Activated CD4-positive, alpha-beta T cell treated with anti-CD3 and anti-CD28 coated beads for 36 hours (primary cell): ENCODE measurements around the gene PRDM7. TPM values are rescaled to one million over a fixed set of nuclear protein-coding genes. Genes with fewer than 3 reads are reported as not detected.
"Not testable (repeated sequence)": the region's sequence is repeated elsewhere in the genome, so short reads cannot be mapped to it uniquely, and the experiment has no call there.

Source experiments
- ATAC-seq: fragments of 200-7000 bp; cut with Tn5 transposase; one replicate; pipeline ENCODE4 v1.10.0; 2021; ENCODE audit warnings: mild to moderate bottlenecking, moderate library complexity
- CTCF ChIA-PET: fragments of 350-600 bp; sonication (Branson Sonifier 250); formaldehyde crosslinking; loops from one replicate; lab custom pipeline; 2021; ENCODE audit warnings: antibody characterized with exemption; lab: Charles Lee
- POLR2A ChIA-PET: fragments of 350-600 bp; sonication (Branson Sonifier 250); formaldehyde crosslinking; loops from one replicate; lab custom pipeline; 2021; ENCODE audit warnings: antibody characterized with exemption, inconsistent platforms; lab: Charles Lee
- DNase-seq: peaks from one replicate; pipeline ENCODE4 v3.0.0-alpha.2; 2020
- H3K27ac Mint-ChIP-seq: one replicate; pipeline ENCODE4 v1.8.0; 2021; ENCODE audit warnings: mixed read lengths
- H3K27me3 Mint-ChIP-seq: one replicate; pipeline ENCODE4 v1.8.0; 2021; ENCODE audit warnings: mixed read lengths
- H3K36me3 Mint-ChIP-seq: one replicate; pipeline ENCODE4 v1.8.0; 2021; ENCODE audit warnings: low read depth, mixed read lengths
- H3K4me1 Mint-ChIP-seq: one replicate; pipeline ENCODE4 v1.8.0; 2021; ENCODE audit warnings: mixed read lengths
- H3K4me3 Mint-ChIP-seq: one replicate; pipeline ENCODE4 v1.8.0; 2021; ENCODE audit warnings: mild to moderate bottlenecking, moderate library complexity, mixed read lengths
- H3K9me3 Mint-ChIP-seq: one replicate; pipeline ENCODE4 v1.8.0; 2021; ENCODE audit warnings: low read depth, mixed read lengths
- intact Hi-C, 2 experiments: fragments of 100-400 bp; cut with DNase I in 1 of 2; cut with micrococcal nuclease in 1 of 2; formaldehyde crosslinking; loops; one replicate each; pipeline versions ENCODE4 v1.14.2 to v1.15.1; 2022 to 2024; cut with DNase I, micrococcal nuclease
- total RNA-seq, 2 experiments: library from RNA; stranded (reverse); gene quantifications; one replicate each; pipeline ENCODE4 v1.2.3, GENCODE V29; 2021

The PRDM7 gene
- total RNA-seq, 2 experiments from 2014 or later, result not detected

- Mint-ChIP-seq H3K36me3 (no peaks in the 10 kb centered on the region), H3K27ac (no peak overlapping the region), H3K27me3 (peaks cover 5% of the 10 kb centered on the region), H3K4me3 (no peak overlapping the region), H3K4me1 (peaks cover 2% of the 10 kb centered on the region), H3K9me3 (no peaks in the 10 kb centered on the region)
- intact Hi-C loops, result no loop called here
- DNase-seq, result no peak
- ChIA-PET CTCF (interaction anchor here (0.6 to 1.0 kb wide), 2 partner anchors 11 to 13 kb away, joined by 3 read pairs; no protein-coding TSS in a partner anchor), POLR2A (no interaction called here)
- no peak for ATAC-seq
These were observed 6.7 kb downstream of the PRDM7 start for GRCh38 chr16:90070440-90070839.

DNA sequence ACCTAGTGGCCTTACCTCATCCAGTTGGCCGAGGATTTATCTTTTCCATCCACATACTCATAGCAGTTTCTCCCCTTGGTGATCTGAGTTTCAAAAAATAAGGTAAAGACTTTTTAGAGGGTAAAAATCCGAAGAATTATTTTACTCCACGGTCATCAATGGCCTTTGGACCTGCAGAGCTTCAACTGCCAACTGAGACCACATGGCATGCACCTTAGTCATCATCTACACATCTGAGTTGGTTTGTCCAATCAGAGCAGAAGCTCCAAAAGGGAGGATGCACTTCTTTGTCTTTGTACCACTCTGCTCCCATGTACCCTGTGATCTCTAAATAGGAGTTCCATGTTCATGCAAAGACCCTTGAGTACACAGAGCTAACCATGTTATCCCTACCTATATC is 15.7 kb downstream of the PRDM7 start:
- Mint-ChIP-seq H3K4me1 (peaks cover 13% of the 10 kb centered on the region), H3K27me3 (peaks cover 4% of the 10 kb centered on the region), H3K27ac (no peak overlapping the region), H3K9me3 (no peaks in the 10 kb centered on the region), H3K36me3 (no peaks in the 10 kb centered on the region), H3K4me3 (no peak overlapping the region)
- ATAC-seq, result no peak
- DNase-seq, result no peak
- intact Hi-C loops, result no loop called here
- POLR2A ChIA-PET, result no interaction called here
- CTCF ChIA-PET, result no interaction called here

GRCh38 chr16:90057738-90058173 is 19.4 kb downstream of the PRDM7 start:
- H3K4me3 Mint-ChIP-seq, result no peak overlapping the region
- peaks cover 13% of the 10 kb centered on the region for H3K4me1 Mint-ChIP-seq
- H3K27ac Mint-ChIP-seq, result no peak overlapping the region
- ATAC-seq (peak; percentile 92), DNase-seq (peak; percentile 46)
- intact Hi-C loops, result no loop called here
- peaks cover 9% of the 10 kb centered on the region for H3K36me3 Mint-ChIP-seq
- H3K27me3 Mint-ChIP-seq, result peaks cover 7% of the 10 kb centered on the region
- CTCF ChIA-PET, result interaction anchor here (0.7 kb wide), 1 partner anchor 13 kb away, joined by 3 read pairs; no protein-coding TSS in a partner anchor
- POLR2A ChIA-PET, result no interaction called here
- H3K9me3 Mint-ChIP-seq, result peaks cover 18% of the 10 kb centered on the region

GRCh38 chr16:90056521-90056920 is 20.6 kb downstream of the PRDM7 start:
- Mint-ChIP-seq H3K4me1 (peaks cover 13% of the 10 kb centered on the region), H3K9me3 (peaks cover 18% of the 10 kb centered on the region)
- H3K36me3 Mint-ChIP-seq, H3K27ac Mint-ChIP-seq, H3K4me3 Mint-ChIP-seq, H3K27me3 Mint-ChIP-seq, DNase-seq, ATAC-seq, intact Hi-C loops, CTCF ChIA-PET, POLR2A ChIA-PET: not testable (repeated sequence)

- DNase-seq, result no peak
- Mint-ChIP-seq H3K36me3 (peaks cover 9% of the 10 kb centered on the region), H3K4me3 (no peak overlapping the region)
These were observed 21.8 kb downstream of the PRDM7 start for GRCh38 chr16:90055371-90055770.

DNA sequence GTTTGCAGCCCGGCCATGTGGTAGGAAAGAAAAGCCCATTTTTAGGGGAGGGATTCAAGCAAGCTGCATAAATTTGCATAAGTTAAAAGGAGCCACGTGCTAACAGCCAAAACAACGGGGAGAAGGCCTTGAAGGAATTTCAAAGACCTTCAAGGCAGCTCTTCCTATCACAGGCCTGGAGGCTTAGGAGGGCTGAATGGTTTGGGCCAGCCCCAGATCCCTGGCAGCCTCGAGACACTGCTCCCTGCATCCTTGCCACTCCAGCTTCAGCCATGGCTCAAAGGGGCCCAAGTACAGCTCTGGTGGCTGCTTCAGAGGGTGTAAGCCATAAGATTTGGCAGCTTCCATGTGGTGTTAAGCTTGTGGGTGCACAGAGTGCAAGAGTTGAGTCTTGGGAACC is 22.6 kb downstream of the PRDM7 start:
- Mint-ChIP-seq H3K4me1 (peaks cover 13% of the 10 kb centered on the region), H3K9me3 (peaks cover 18% of the 10 kb centered on the region), H3K27me3 (peaks cover 7% of the 10 kb centered on the region), H3K4me3 (no peak overlapping the region), H3K36me3 (peaks cover 9% of the 10 kb centered on the region), H3K27ac (no peak overlapping the region)
- DNase-seq (no peak), ATAC-seq (no peak)
- intact Hi-C loops, result no loop called here
- CTCF ChIA-PET, result no interaction called here
- POLR2A ChIA-PET, result no interaction called here

More at GRCh38 chr16:90055371-90055770, 21.8 kb downstream of the PRDM7 start:
- intact Hi-C loops, result no loop called here
- H3K4me1 Mint-ChIP-seq, result peaks cover 13% of the 10 kb centered on the region
- no peak for ATAC-seq
- peaks cover 18% of the 10 kb centered on the region for H3K9me3 Mint-ChIP-seq
- no peak overlapping the region for H3K27ac Mint-ChIP-seq
- peaks cover 7% of the 10 kb centered on the region for H3K27me3 Mint-ChIP-seq
- CTCF ChIA-PET, result no interaction called here
- POLR2A ChIA-PET, result no interaction called here

DNA sequence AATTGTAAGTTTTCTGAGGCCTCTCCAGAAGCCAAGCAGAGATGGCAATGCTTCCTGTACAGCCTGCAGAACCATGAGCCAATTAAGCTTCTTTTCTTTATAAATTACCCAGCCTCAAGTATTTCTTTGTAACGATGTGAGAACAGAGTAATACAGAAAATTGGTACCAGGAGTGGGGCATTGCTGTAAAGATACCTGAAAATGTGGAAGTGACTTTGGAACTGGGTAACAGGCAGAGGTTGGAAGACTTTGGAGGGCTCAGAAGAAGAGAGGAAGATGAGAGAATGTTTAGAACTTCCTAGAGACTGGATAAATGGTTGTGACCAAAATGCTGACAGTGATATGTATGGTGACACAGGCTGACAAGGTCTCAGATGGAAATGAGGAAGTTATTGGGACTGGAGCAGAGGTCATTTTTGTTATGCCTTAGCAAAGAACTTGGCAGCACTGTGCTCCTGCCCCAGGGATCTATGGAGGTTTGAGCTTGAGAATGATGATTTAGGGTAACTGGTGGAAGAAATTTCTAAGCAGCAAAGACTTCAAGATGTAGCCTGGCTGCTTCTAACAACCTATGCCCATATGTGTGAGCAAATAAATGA is 23.1 kb downstream of the PRDM7 start:
- intact Hi-C loops, result no loop called here
- Mint-ChIP-seq H3K4me1 (peaks cover 13% of the 10 kb centered on the region), H3K27me3 (peaks cover 7% of the 10 kb centered on the region), H3K36me3 (peaks cover 9% of the 10 kb centered on the region), H3K27ac (no peak overlapping the region), H3K4me3 (no peak overlapping the region), H3K9me3 (peaks cover 18% of the 10 kb centered on the region)
- POLR2A ChIA-PET, result no interaction called here
- CTCF ChIA-PET, result no interaction called here
- ATAC-seq (no peak), DNase-seq (no peak)

DNA sequence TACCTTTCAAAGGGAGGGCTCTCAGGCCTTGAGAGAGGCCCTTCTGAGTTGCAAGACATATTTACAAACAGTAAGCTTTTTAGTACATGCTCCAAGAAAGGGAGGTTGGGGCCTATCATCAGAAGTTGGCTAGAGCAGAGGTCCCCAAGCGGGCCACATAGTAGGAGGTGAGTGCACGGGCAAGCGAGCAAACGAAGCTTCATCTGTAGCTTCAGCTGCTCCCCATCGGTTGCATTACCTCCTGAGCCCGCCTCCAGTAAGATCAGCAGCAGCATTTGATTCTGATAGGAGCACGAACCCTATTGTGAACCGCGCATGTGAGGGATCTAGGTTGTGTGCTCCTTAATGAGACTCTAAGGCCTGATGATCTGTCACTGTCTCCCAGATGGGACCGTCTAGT is 26.2 kb downstream of the PRDM7 start:
- intact Hi-C loops, result no loop called here
- Mint-ChIP-seq H3K4me3 (no peak overlapping the region), H3K27ac (no peak overlapping the region), H3K27me3 (peaks cover 16% of the 10 kb centered on the region), H3K36me3 (peaks cover 9% of the 10 kb centered on the region), H3K4me1 (peaks cover 4% of the 10 kb centered on the region), H3K9me3 (peaks cover 18% of the 10 kb centered on the region)
- POLR2A ChIA-PET, result no interaction called here
- DNase-seq (no peak), ATAC-seq (no peak)
- CTCF ChIA-PET, result interaction anchor here (0.6 kb wide), 1 partner anchor 54 kb away, joined by 5 read pairs; no protein-coding TSS in a partner anchor

DNA sequence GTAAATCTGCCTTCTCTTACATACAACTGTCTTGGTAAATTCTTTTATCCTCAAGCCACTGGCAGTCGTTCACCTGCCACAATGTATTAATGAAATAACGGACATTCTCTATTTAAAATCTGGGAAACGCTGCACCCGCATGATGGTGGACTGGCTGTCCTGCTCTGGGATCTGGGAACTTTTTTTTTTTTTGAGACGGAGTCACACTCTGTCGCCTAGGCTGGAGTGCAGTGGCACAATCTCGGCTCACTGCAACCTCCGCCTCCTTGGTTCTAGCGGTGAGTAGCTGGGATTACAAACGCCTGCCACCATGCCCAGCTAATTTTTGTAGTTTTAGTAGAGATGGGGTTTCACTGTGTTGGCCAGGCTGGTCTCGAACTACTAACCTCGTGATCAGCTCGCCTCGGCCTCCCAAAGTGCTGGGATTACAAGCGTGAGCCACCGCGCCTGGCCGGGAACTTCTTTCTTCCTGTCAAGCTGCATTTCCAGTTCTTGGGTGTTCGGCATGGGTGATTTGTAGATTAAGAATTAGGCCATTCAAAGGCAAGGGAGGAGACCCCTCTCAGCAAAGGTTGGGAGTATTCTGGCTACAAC is 28.3 kb downstream of the PRDM7 start:
- no peak for DNase-seq
- Mint-ChIP-seq H3K36me3 (peaks cover under 1% of the 10 kb centered on the region), H3K4me3 (no peak overlapping the region), H3K27me3 (peaks cover 13% of the 10 kb centered on the region), H3K9me3 (peaks cover 7% of the 10 kb centered on the region), H3K4me1 (peaks cover 4% of the 10 kb centered on the region), H3K27ac (no peak overlapping the region)
- ChIA-PET POLR2A (no interaction called here), CTCF (no interaction called here)
- intact Hi-C loops, result no loop called here
- no peak for ATAC-seq

GRCh38 chr16:90048347-90048722 is 28.8 kb downstream of the PRDM7 start:
- DNase-seq, result no peak
- H3K27me3 Mint-ChIP-seq, result peaks cover 12% of the 10 kb centered on the region
- H3K4me1 Mint-ChIP-seq, result peaks cover 4% of the 10 kb centered on the region
- H3K9me3 Mint-ChIP-seq, result peaks cover 5% of the 10 kb centered on the region
- no peak overlapping the region for H3K4me3 Mint-ChIP-seq
- H3K27ac Mint-ChIP-seq, result no peak overlapping the region
- peaks cover 1% of the 10 kb centered on the region for H3K36me3 Mint-ChIP-seq
- ATAC-seq, result no peak
- CTCF ChIA-PET, result no interaction called here
- POLR2A ChIA-PET, result no interaction called here
- intact Hi-C loops, result no loop called here

DNA sequence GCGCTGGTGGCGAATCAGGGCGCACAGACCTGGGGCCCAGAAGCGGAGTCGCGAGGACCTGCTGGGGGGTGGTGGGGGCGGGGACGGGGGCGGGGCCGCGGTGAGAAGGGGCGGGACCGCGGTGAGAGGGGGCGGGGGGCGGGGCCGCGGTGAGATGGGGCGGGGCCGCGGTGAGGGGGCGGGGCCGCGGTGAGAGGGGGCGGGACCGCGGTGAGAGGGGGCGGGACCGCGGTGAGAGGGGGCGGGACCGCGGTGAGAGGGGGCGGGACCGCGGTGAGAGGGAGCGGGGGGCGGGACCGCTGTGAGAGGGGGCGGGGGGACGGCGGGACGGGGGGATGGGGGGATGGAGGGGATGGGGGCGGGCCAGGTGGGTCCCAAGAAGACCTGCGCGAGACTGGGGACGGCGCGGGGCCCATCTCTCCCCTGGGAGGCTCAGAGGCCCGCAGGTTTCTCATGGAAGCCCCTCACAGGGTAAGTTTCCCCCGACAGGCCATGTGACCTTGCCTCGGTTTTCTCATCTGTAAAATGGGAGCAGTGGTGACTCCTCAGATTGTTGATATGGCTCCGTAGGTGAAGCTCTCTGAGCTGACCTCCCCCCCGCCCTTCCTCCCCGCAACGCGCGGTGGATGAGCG is 29.3 kb downstream of the PRDM7 start:
- H3K9me3 Mint-ChIP-seq, result no peaks in the 10 kb centered on the region
- no peak overlapping the region for H3K4me3 Mint-ChIP-seq
- ChIA-PET CTCF (no interaction called here), POLR2A (no interaction called here)
- H3K36me3 Mint-ChIP-seq, result peaks cover 1% of the 10 kb centered on the region
- H3K27me3 Mint-ChIP-seq, result peaks cover 8% of the 10 kb centered on the region
- H3K27ac Mint-ChIP-seq, result no peak overlapping the region
- H3K4me1 Mint-ChIP-seq, result peaks cover 4% of the 10 kb centered on the region
- intact Hi-C loops, result loop anchor here in 1 of 2 experiments (1.0 kb wide), 1 partner anchor 29 kb away; the partner anchor contains the start of gene PRDM7
- DNase-seq (peak; percentile 25), ATAC-seq (no peak)
